Measurements from ENCODE around the gene GGTLC2.
"Not testable (repeated sequence)": the region's sequence is repeated elsewhere in the genome, so short reads cannot be mapped to it uniquely, and the experiment has no call there.

- TF ChIP-seq, protein P1, sequence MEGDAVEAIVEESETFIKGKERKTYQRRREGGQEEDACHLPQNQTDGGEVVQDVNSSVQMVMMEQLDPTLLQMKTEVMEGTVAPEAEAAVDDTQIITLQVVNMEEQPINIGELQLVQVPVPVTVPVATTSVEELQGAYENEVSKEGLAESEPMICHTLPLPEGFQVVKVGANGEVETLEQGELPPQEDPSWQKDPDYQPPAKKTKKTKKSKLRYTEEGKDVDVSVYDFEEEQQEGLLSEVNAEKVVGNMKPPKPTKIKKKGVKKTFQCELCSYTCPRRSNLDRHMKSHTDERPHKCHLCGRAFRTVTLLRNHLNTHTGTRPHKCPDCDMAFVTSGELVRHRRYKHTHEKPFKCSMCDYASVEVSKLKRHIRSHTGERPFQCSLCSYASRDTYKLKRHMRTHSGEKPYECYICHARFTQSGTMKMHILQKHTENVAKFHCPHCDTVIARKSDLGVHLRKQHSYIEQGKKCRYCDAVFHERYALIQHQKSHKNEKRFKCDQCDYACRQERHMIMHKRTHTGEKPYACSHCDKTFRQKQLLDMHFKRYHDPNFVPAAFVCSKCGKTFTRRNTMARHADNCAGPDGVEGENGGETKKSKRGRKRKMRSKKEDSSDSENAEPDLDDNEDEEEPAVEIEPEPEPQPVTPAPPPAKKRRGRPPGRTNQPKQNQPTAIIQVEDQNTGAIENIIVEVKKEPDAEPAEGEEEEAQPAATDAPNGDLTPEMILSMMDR (IDR thresholded peaks at IDR 0.05) = not testable (repeated sequence)
- not testable (repeated sequence) for TF ChIP-seq POLR2A, EP300 (IDR thresholded peaks at IDR 0.05)
These were observed 6.1 kb upstream of the GGTLC2 start for GRCh38 chr22:22638313-22638712.

All from ovary (tissue), 3 donors.